ENCODE measurements around the gene ZNRF2. TPM values are rescaled to one million over a fixed set of nuclear protein-coding genes. Genes with fewer than 3 reads are reported as not detected.

Gene ZNRF2
- total RNA-seq, 1 experiment from 2014 or later = 19.9 TPM

DNA sequence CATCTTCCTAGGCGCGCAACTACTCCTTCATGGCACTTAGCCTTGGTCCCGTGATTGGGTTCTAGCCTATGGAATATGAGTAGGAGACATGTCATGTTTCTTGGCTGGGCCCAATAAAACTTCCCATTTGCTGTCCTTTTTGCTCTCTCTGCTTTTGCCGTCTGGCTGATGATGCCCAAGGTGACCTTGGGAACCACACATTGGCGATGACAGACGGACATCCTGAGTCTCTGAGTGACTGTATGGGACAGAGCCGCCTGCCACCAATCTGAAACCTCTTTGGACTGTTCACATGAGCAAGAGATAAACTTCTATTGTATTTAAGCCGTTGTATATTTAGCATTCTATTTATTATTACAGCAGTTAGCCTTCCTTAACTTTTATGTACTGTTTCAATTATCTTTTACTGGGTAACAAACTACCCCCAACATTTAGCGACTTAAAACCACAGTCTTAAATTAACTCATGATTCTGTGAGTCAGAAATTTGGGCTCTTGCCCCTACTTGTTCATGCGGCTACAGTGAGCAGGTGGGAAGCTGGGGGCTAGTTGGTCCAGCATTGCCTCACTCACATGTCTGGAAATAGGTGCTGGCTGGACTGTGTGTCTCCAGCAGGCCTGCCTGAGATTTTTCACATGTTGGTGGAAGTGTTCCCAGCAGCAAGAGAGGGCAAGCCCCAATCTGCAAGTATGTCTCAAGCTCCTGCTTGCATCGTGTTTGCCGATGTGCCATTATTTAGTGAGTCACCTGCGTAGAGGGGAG lies 122.4 kb downstream of the ZNRF2 start:
- no peak for DNase-seq (ENCODE audit: low read depth)

DNA sequence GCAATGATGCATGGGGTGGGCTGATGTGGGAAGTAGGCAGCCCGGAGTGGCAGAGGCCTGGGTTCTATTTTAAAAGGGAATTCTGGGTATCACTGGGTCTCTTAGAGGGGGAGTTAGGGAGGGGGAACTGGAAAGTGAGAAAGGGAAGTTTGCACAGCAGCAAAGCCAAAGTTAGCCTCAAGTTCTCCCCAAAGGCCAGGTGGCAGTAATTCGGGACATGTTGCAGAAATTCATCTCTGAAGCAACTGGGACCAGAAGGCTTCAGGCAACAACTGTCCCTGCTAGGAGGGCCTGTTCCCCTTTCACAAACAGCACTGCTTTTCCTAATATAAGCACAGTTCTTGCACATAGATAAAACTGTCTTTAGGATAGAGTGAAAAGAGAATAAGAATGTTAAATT lies 126.8 kb downstream of the ZNRF2 start:
- DNase-seq (ENCODE audit: low read depth) = no peak

DNA sequence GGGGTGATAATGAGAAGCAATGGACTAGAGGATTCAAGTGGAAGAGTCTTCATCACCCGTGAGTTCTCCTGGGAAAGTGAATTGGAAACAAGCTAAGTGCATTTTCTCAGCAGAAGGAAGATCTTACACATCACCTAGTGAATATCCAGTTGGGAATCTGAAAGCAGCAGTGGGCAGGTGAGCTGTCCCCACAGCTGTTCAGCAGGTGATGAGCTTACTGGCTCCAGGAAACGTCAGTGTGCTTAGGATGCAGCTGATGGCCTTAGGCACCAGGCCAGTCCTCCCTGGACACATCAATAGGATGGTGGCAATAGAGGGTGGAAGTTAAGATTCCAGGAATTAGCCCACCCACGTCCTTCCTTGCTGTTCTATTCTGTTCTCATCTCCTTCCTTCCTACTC lies 127.5 kb downstream of the ZNRF2 start:
- DNase-seq (ENCODE audit: low read depth) = no peak

DNA sequence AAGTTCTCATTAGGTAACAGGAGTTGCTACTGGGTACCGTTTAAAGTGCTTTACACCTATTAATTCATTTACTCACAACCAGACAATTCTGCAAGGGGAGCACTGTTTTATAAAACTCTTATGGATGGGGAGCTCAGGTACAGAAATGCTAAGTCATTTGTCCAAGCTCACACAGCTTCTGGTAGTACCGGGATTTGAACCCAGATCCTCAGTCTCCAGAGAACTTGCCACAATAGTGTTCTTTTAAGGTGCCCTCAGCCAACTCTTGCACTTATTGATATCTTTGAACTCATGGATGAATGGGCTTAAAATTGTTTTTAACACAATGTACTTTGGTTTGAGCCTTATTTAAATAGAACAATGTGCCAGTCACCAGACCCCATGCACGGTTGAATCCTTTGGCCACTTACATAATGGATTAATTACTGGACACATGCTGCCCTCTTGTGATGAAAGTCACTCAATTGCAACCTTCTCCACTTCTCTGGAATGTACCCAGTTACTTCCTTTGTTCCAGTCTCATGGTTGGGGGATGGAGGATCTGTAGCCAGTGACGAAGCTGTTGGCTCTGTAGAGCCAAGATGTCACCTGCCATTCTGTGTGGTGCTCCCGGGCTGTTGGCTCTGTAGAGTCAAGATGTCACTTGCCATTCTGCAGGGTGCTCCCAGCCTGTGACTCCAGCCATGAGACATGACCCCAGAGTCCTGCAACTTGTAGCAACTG lies 128.5 kb downstream of the ZNRF2 start:
- DNase-seq (ENCODE audit: low read depth) = peak; percentile 75

DNA sequence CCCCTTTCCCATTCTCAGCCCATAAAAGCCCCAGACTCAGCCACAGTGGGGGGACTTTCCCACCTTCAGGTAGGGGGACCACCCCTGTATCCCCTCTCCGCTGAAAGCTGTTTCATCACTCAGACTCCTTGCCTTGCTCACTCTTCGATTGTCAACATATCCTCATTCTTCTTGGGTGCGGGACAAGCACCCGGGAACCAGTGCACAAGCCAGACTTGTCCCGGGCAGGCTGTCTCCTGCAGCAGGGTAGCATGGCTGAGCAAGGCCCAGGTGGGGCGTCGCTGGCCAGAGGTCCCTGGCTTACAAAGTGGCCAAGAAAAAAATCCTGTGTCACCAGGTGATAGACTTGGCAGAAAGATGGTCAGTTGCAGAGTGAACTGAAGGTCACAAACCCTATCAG lies 129.5 kb downstream of the ZNRF2 start:
- DNase-seq (ENCODE audit: low read depth) = no peak

Other genes starting within 250 kb of the ZNRF2 start
- 11.8 and 18.4 TPM in 2 replicates for gene MTURN, start 149.6 kb upstream of the ZNRF2 start, total RNA-seq (2014; rRNA removed; shearing (Covaris generic))
- gene NOD1, start 194.2 kb downstream of the ZNRF2 start, total RNA-seq (2014; rRNA removed; shearing (Covaris generic)) = 5.6 and 6.6 TPM in 2 replicates
- gene GGCT, start 220.2 kb downstream of the ZNRF2 start, total RNA-seq (2014; rRNA removed; shearing (Covaris generic)) = 153 and 195 TPM in 2 replicates